GM19351 (cell line): Measurements from ENCODE around the gene ATP5F1A.
"Not testable (repeated sequence)": the region's sequence is repeated elsewhere in the genome, so short reads cannot be mapped to it uniquely, and the experiment has no call there.

Experiments used
- ATAC-seq: cut with Tn5 transposase; IDR thresholded peaks from one replicate; pipeline ENCODE4 v1.9.1; 2021; ENCODE audit warnings: mild to moderate bottlenecking, moderate library complexity; ENCODE audit not compliant: unreplicated experiment

Gene ATP5F1A

GRCh38 chr18:46048641-46049040 is 49.5 kb downstream of the ATP5F1A start:
- no peak for ATAC-seq

- not testable (repeated sequence) for ATAC-seq
Measured at GRCh38 chr18:46047369-46047768, 50.7 kb downstream of the ATP5F1A start.

GRCh38 chr18:46046688-46047087 is 51.4 kb downstream of the ATP5F1A start:
- no peak for ATAC-seq

- ATAC-seq: no peak
Measured at GRCh38 chr18:46046126-46046525, 52.0 kb downstream of the ATP5F1A start.

- no peak for ATAC-seq
Measured at GRCh38 chr18:46042571-46043123, 55.4 kb downstream of the ATP5F1A start.

- no peak for ATAC-seq
Measured at GRCh38 chr18:46040747-46041104, 57.4 kb downstream of the ATP5F1A start.

- no peak for ATAC-seq
Measured at GRCh38 chr18:46040033-46040746, 57.9 kb downstream of the ATP5F1A start.

GRCh38 chr18:46037512-46038305 is 60.4 kb downstream of the ATP5F1A start:
- ATAC-seq: no peak

GRCh38 chr18:46035696-46036680 is 62.1 kb downstream of the ATP5F1A start:
- no peak for ATAC-seq

- no peak for ATAC-seq
Measured at GRCh38 chr18:46034230-46034629, 63.9 kb downstream of the ATP5F1A start.

GRCh38 chr18:46031741-46032140 is 66.4 kb downstream of the ATP5F1A start:
- ATAC-seq: no peak
